K562 (cell line): ENCODE measurements around the gene TSSK2. TPM values are rescaled to one million over a fixed set of nuclear protein-coding genes. Genes with fewer than 3 reads are reported as not detected.

ENCODE experiments used
- ADNP ChIP-seq: fragments of 200-800 bp; sonication (Bioruptor generic); IDR thresholded peaks from 2 replicates; pipeline ENCODE4 v1.6.1; 2016; ENCODE audit warnings: missing genetic modification characterization, missing compliant biosample characterization
- FOS ChIP-seq: IDR thresholded peaks from 3 replicates; pipeline ENCODE4 v1.6.1; 2011; ENCODE audit not compliant: insufficient read length; ENCODE audit errors: extremely low read depth
- KDM2B ChIP-seq: fragments of 250-450 bp; sonication (Bioruptor Pico); IDR thresholded peaks from 2 replicates; pipeline ENCODE4 v1.8.0; 2021; ENCODE audit warnings: mild to moderate bottlenecking, moderate library complexity
- PURB ChIP-seq: sonication (generic); formaldehyde crosslinking; IDR thresholded peaks from 2 replicates; pipeline ENCODE4 v1.9.0; 2021; ENCODE audit warnings: low read depth, mild to moderate bottlenecking, missing genetic modification reagents
- RAD21 ChIP-seq, 2 experiments: fragments of 250-450 bp in 1 of 2; fragments of 450-650 bp in 1 of 2; sonication (Bioruptor Pico) in 1 of 2; formaldehyde crosslinking in 1 of 2; IDR thresholded peaks in 1 of 2; conservative IDR thresholded peaks in 1 of 2; 2 replicates each; pipeline versions ENCODE4 v1.4.0 to v1.8.0; 2020 to 2022; ENCODE audit warnings: mild to moderate bottlenecking in 2 of 2, moderate library complexity in 1 of 2
- RBBP5 ChIP-seq: fragments of 200-600 bp; sonication (generic); IDR thresholded peaks from 2 replicates; pipeline ENCODE4 v1.6.1; 2012; ENCODE audit warnings: borderline replicate concordance, mild to moderate bottlenecking, low read length, control low read depth, inconsistent platforms; ENCODE audit not compliant: insufficient read depth, poor library complexity, severe bottlenecking
- RBM15 ChIP-seq: fragments of 200-400 bp; formaldehyde crosslinking; IDR thresholded peaks from 2 replicates; pipeline ENCODE4 v1.6.1; 2018; ENCODE audit warnings: mild to moderate bottlenecking, low read length, moderate library complexity; ENCODE audit not compliant: insufficient read depth
- RUNX1 ChIP-seq: sonication (generic); IDR thresholded peaks from 2 replicates; pipeline ENCODE4 v1.6.1; 2016; ENCODE audit warnings: antibody characterized with exemption, low read depth
- TAF1 ChIP-seq: IDR thresholded peaks from 2 replicates; pipeline ENCODE4 v1.6.1; 2011; ENCODE audit warnings: mild to moderate bottlenecking, low read length, moderate library complexity; ENCODE audit not compliant: insufficient read depth, control insufficient read depth, severe bottlenecking; ENCODE audit errors: extremely low read depth
- TRIM24 ChIP-seq, 2 experiments: fragments of 450-650 bp; IDR thresholded peaks; 2 replicates each; pipeline ENCODE4 v1.6.1; 2016
- ZNF57 ChIP-seq: fragments of 450-650 bp; formaldehyde crosslinking; IDR thresholded peaks from 2 replicates; pipeline ENCODE4 v1.4.0; 2020; ENCODE audit warnings: mild to moderate bottlenecking, moderate library complexity
- ZNF77 ChIP-seq: fragments of 250-450 bp; sonication (Bioruptor Pico); IDR thresholded peaks from 2 replicates; pipeline ENCODE4 v1.5.0; 2020
- polyA plus RNA-seq, 8 experiments: library from polyadenylated mRNA; depleted of rRNA in 4 of 8; stranded (reverse) in 5 of 8; unstranded in 3 of 8; fragments of >200 nt; fragmentation: Nextera tagmentation in 2 of 8; fragmentation: Illumina TruSeq in 1 of 8; extraction: Ambion mirVana in 2 of 8; extraction: Trizol in 1 of 8; gene quantifications; 2 replicates each; pipeline versions ENCODE4 v1.2.1 to v1.2.3, GENCODE V29; 2011 to 2014; ENCODE audit warnings: inconsistent platforms in 1 of 8, missing spikeins in 1 of 8
- total RNA-seq, 7 experiments: library from RNA; depleted of rRNA in 6 of 7; stranded (reverse); fragments of >200 nt in 6 of 7; fragmentation: Illumina TruSeq in 2 of 7; extraction: Trizol in 2 of 7; gene quantifications; 2 replicates each; pipeline versions ENCODE4 v1.2.1 to v1.2.3, GENCODE V29; 2011 to 2021; ENCODE audit warnings: low replicate concordance in 1 of 7
- TF ChIP-seq, protein P1 (sequence below): sonication (generic); formaldehyde crosslinking; IDR thresholded peaks from 2 replicates; pipeline ENCODE4 v1.8.1; 2023; ENCODE audit warnings: mild to moderate bottlenecking, missing genetic modification reagents, moderate library complexity
- TF ChIP-seq, protein P2 (sequence below): fragments of 450-650 bp; IDR thresholded peaks from 2 replicates; pipeline ENCODE4 v1.6.1; 2016; ENCODE audit warnings: borderline replicate concordance
- TF ChIP-seq, protein P3 (sequence below): fragments of 450-650 bp; IDR thresholded peaks from 2 replicates; pipeline ENCODE4 v1.6.1; 2017; ENCODE audit warnings: mild to moderate bottlenecking, moderate library complexity
- TF ChIP-seq, protein P4 (sequence below), 3 experiments: fragments of 200-800 bp in 1 of 3; fragments of 250-450 bp in 1 of 3; fragments of 450-650 bp in 1 of 3; sonication (Bioruptor Pico) in 1 of 3; sonication (Bioruptor generic) in 1 of 3; formaldehyde crosslinking in 1 of 3; IDR thresholded peaks; 2 replicates each; pipeline versions ENCODE4 v1.6.1 to v1.8.0; 2016 to 2022; ENCODE audit warnings: mild to moderate bottlenecking in 2 of 3, missing genetic modification characterization in 2 of 3, missing compliant biosample characterization in 1 of 3, moderate library complexity in 1 of 3
- TF ChIP-seq, protein P5 (sequence below): fragments of 450-650 bp; formaldehyde crosslinking; IDR thresholded peaks from 2 replicates; pipeline ENCODE4 v1.4.0; 2020; ENCODE audit warnings: mild to moderate bottlenecking, moderate library complexity

The TSSK2 gene
- total and polyA plus RNA-seq, 9 of the 15 experiments (the other 6 are each of a cell fraction or from before 2014, with no cell fraction given): 0.04 TPM; not detected in 8

DNA sequence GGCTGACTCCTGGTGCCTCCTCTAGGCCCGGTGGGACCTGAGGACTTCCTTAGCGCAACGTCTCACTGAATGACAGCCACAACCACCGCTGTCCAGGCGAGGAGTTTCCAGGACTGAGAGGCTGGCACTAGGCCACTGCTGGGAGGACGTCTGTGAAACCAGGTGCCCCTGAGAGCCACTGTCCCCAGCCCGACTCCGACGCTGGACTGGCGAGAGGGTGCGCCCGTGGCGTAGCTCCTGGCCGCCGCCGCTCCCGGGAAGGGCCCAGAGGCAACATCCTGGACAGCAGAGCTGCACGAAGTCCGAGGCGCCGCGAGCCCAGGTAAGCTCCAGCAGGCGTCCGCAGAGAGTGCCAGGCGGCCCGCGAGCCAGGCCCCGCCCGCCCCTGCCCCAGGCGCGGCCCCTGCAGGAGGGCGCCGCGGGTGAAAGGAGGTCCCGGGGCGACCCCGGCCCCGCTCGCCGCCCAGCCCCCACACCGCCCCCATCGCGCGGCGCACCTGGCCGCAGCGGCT lies 9.4 kb upstream of the TSSK2 start (continued):
- TF ChIP-seq, protein P1, sequence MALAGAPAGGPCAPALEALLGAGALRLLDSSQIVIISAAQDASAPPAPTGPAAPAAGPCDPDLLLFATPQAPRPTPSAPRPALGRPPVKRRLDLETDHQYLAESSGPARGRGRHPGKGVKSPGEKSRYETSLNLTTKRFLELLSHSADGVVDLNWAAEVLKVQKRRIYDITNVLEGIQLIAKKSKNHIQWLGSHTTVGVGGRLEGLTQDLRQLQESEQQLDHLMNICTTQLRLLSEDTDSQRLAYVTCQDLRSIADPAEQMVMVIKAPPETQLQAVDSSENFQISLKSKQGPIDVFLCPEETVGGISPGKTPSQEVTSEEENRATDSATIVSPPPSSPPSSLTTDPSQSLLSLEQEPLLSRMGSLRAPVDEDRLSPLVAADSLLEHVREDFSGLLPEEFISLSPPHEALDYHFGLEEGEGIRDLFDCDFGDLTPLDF: peak; percentile 17; the same call in 1 of the 2 replicates
- TF ChIP-seq ADNP (no peak), TAF1 (peak; percentile 36), PURB (CRISPR knock-in tag) (no peak), TRIM24 (IDR thresholded peaks at IDR 0.05) (no peak), ZNF57 (CRISPR knock-in tag) (no peak; the same call in 1 of the 2 replicates), RAD21 (CRISPR knock-in tag; conservative IDR thresholded peaks at IDR 0.05 in 1 of 2, IDR thresholded peaks at IDR 0.05 in 1 of 2) (peak in 1 of 2 experiments; percentile 47; a peak in 1 of 4 replicates), ZNF77 (no peak), KDM2B (CRISPR knock-in tag) (peak; percentile 77; the same call in 1 of the 2 replicates), RUNX1 (peak; percentile 57; the same call in 1 of the 2 replicates), RBM15 (no peak), RBBP5 (peak; percentile 99), FOS (no peak)
- TF ChIP-seq, protein P2, sequence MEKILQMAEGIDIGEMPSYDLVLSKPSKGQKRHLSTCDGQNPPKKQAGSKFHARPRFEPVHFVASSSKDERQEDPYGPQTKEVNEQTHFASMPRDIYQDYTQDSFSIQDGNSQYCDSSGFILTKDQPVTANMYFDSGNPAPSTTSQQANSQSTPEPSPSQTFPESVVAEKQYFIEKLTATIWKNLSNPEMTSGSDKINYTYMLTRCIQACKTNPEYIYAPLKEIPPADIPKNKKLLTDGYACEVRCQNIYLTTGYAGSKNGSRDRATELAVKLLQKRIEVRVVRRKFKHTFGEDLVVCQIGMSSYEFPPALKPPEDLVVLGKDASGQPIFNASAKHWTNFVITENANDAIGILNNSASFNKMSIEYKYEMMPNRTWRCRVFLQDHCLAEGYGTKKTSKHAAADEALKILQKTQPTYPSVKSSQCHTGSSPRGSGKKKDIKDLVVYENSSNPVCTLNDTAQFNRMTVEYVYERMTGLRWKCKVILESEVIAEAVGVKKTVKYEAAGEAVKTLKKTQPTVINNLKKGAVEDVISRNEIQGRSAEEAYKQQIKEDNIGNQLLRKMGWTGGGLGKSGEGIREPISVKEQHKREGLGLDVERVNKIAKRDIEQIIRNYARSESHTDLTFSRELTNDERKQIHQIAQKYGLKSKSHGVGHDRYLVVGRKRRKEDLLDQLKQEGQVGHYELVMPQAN: peak; percentile 87
- TF ChIP-seq, protein P3, sequence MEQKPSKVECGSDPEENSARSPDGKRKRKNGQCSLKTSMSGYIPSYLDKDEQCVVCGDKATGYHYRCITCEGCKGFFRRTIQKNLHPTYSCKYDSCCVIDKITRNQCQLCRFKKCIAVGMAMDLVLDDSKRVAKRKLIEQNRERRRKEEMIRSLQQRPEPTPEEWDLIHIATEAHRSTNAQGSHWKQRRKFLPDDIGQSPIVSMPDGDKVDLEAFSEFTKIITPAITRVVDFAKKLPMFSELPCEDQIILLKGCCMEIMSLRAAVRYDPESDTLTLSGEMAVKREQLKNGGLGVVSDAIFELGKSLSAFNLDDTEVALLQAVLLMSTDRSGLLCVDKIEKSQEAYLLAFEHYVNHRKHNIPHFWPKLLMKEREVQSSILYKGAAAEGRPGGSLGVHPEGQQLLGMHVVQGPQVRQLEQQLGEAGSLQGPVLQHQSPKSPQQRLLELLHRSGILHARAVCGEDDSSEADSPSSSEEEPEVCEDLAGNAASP: no peak
- TF ChIP-seq, protein P4, sequence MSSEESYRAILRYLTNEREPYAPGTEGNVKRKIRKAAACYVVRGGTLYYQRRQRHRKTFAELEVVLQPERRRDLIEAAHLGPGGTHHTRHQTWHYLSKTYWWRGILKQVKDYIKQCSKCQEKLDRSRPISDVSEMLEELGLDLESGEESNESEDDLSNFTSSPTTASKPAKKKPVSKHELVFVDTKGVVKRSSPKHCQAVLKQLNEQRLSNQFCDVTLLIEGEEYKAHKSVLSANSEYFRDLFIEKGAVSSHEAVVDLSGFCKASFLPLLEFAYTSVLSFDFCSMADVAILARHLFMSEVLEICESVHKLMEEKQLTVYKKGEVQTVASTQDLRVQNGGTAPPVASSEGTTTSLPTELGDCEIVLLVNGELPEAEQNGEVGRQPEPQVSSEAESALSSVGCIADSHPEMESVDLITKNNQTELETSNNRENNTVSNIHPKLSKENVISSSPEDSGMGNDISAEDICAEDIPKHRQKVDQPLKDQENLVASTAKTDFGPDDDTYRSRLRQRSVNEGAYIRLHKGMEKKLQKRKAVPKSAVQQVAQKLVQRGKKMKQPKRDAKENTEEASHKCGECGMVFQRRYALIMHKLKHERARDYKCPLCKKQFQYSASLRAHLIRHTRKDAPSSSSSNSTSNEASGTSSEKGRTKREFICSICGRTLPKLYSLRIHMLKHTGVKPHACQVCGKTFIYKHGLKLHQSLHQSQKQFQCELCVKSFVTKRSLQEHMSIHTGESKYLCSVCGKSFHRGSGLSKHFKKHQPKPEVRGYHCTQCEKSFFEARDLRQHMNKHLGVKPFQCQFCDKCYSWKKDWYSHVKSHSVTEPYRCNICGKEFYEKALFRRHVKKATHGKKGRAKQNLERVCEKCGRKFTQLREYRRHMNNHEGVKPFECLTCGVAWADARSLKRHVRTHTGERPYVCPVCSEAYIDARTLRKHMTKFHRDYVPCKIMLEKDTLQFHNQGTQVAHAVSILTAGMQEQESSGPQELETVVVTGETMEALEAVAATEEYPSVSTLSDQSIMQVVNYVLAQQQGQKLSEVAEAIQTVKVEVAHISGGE (CRISPR knock-in tag; IDR thresholded peaks at IDR 0.05): peak in 1 of 3 experiments; percentile 56; a peak in 2 of 6 replicates
- TF ChIP-seq, protein P5, sequence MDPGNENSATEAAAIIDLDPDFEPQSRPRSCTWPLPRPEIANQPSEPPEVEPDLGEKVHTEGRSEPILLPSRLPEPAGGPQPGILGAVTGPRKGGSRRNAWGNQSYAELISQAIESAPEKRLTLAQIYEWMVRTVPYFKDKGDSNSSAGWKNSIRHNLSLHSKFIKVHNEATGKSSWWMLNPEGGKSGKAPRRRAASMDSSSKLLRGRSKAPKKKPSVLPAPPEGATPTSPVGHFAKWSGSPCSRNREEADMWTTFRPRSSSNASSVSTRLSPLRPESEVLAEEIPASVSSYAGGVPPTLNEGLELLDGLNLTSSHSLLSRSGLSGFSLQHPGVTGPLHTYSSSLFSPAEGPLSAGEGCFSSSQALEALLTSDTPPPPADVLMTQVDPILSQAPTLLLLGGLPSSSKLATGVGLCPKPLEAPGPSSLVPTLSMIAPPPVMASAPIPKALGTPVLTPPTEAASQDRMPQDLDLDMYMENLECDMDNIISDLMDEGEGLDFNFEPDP (CRISPR knock-in tag): 0 out of 2 replicates have a peak, but pooled peaks have one; percentile 59
